ENCODE data around the gene EID1. TPM values are rescaled to one million over a fixed set of nuclear protein-coding genes. Genes with fewer than 3 reads are reported as not detected.

Gene EID1
- polyA plus RNA-seq, 1 donor, result 239 TPM

GRCh38 chr15:48913141-48913540, 35.2 kb downstream of the EID1 start:
- DNase-seq, result no peak

DNA sequence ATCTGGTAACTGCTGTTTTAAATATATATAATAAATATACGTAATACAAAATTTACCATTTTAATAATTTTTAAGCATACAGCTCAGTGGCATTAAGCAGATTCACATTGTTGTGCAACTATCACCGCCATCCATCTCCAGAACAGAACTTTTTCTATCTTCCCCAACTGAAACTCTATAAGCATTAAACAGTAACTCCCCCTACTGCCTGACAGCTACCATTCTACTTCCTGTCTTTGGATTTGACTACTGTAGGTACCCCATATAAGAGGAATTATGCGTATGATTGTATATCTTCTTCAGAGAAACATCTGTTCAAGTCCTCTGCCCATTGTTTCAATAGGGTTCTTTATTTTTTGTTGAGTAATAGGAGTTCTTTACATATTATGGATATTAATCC, 36.8 kb downstream of the EID1 start:
- DNase-seq, result no peak

GRCh38 chr15:48915861-48916260, 37.9 kb downstream of the EID1 start:
- no peak for DNase-seq

DNA sequence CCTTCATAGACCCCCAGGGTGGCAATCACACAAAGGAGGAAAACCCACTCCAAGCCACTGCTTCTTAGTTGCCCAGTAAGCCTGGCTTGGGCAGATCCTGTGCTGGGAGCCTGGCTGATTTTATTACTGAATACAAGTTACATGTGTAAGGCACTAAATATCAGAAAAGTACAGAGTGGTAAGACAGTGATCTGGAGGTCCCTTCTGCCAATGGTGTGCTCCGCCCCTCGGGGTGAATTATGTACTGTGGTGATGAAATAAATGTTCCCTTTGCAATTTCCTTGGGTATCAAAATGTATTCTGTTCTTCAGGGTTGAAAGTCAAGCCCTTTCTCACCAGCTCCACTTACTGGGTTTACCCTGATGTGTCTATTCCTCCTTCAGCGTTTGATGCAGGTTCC, 38.8 kb downstream of the EID1 start:
- no peak for DNase-seq

- DNase-seq, result no peak
These were observed 44.1 kb downstream of the EID1 start for GRCh38 chr15:48922046-48922445.

DNA sequence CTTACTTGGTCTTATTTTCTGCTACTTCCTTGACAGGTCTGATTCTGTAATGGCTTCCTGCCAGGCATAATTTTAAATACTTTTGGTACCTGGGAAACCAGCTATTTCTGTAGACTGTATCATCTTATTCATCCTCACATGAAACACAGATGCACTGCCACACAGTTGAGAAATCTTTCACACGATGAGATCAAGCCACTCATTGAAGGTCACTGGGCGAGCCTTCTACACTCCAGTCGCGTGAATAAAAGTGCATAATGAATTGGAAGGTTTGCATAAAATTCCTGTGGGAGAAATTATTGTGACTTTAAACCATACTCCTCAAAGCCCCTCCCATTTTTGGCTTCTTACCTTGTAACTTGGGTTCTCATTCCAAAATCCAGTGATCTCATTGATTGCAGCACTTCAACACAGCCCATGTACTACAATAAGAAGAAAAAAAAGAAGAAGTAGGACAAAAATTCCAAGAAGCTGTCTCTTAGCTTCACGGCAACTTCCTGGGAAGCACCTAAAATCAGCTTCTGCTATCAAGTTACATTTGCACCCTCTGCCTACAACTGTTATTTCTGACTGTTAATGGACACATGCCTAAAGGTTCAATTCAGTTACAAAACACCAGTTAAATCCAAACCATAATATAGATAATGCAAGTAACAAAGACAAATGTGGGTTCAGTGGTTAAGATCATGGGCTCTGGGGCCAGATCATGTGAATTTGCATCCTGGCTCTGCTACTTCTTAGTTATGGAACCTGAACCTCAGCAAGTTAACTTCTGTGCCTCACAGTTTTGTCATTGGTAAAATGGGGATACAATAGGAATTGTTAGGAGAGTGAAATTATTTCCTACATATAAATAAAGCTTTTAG, 46.8 kb downstream of the EID1 start:
- no peak for DNase-seq

GRCh38 chr15:48925714-48926223, 47.8 kb downstream of the EID1 start:
- no peak for DNase-seq

GRCh38 chr15:48928877-48929538, 51.1 kb downstream of the EID1 start:
- no peak for DNase-seq

- no peak for DNase-seq
These were observed 51.7 kb downstream of the EID1 start for GRCh38 chr15:48929661-48930060.

Other genes starting within 250 kb of the EID1 start
- 180 TPM for gene FBN1, start 232.4 kb upstream of the EID1 start, polyA plus RNA-seq (ENCODE audit: insufficient read length)
- gene CEP152, start 67.1 kb upstream of the EID1 start, polyA plus RNA-seq (ENCODE audit: insufficient read length), result 3.2 TPM
- gene SHC4, start 85.8 kb downstream of the EID1 start, polyA plus RNA-seq (ENCODE audit: insufficient read length), result 1.7 TPM
- gene SECISBP2L, start 168.3 kb downstream of the EID1 start, polyA plus RNA-seq (ENCODE audit: insufficient read length), result 29.6 TPM